Activated CD4-positive, alpha-beta T cell treated with anti-CD3 and anti-CD28 coated beads, Interleukin-2, amount 10 ng/mL, durations not matched to agents 7 days and 5 days (primary cell): ENCODE results near the gene CACNA1C. TPM values are rescaled to one million over a fixed set of nuclear protein-coding genes. Genes with fewer than 3 reads are reported as not detected.

Experiments used
- CTCF ChIA-PET: fragments of 350-600 bp; sonication (Branson Sonifier 250); formaldehyde crosslinking; loops from one replicate; lab custom pipeline; 2021; ENCODE audit warnings: antibody characterized with exemption; lab: Charles Lee
- POLR2A ChIA-PET: fragments of 350-600 bp; sonication (Branson Sonifier 250); formaldehyde crosslinking; loops from one replicate; lab custom pipeline; 2021; ENCODE audit warnings: antibody characterized with exemption; lab: Charles Lee
- DNase-seq: peaks from one replicate; pipeline ENCODE4 v3.0.0-alpha.2; 2020
- H3K27ac Mint-ChIP-seq: one replicate; pipeline ENCODE4 v1.8.0; 2021; ENCODE audit warnings: mild to moderate bottlenecking, moderate library complexity, mixed read lengths
- H3K27me3 Mint-ChIP-seq: one replicate; pipeline ENCODE4 v1.8.0; 2021; ENCODE audit warnings: mixed read lengths
- H3K36me3 Mint-ChIP-seq: one replicate; pipeline ENCODE4 v1.8.0; 2021; ENCODE audit warnings: low read depth, mixed read lengths
- H3K4me1 Mint-ChIP-seq: one replicate; pipeline ENCODE4 v1.8.0; 2021; ENCODE audit warnings: mixed read lengths
- H3K4me3 Mint-ChIP-seq: one replicate; pipeline ENCODE4 v1.8.0; 2021; ENCODE audit warnings: mild to moderate bottlenecking, moderate library complexity, mixed read lengths
- H3K9me3 Mint-ChIP-seq: one replicate; pipeline ENCODE4 v1.8.0; 2021; ENCODE audit warnings: mixed read lengths
- total RNA-seq, 2 experiments: library from RNA; stranded (reverse); gene quantifications; one replicate each; pipeline ENCODE4 v1.2.3, GENCODE V29; 2021

The CACNA1C gene
- total RNA-seq, 2 experiments from 2014 or later: 0.12 to 0.15 TPM

DNA sequence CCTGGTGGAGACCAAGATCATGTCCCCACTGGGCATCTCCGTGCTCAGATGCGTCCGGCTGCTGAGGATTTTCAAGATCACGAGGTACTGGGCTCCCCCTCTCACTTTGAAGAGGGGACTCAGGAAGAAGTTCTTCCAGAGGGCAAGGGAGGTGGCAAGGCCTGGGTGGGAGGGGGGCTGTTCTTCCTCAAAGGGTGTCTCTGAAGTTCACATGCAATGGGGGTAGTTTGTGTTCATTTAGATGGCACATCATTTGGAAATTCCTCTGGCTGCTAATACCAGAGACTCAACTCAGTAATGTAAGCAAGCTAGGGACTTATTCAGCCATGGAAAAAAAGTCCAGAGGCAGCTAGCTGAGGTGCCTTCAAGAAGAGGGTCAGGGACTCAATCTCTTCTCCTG lies 514.9 kb downstream of the CACNA1C start:
- H3K4me3 Mint-ChIP-seq: no peak overlapping the region
- CTCF ChIA-PET: no interaction called here
- H3K36me3 Mint-ChIP-seq: no peaks in the 10 kb centered on the region
- no peak for DNase-seq
- H3K27ac Mint-ChIP-seq: no peak overlapping the region
- no peaks in the 10 kb centered on the region for H3K9me3 Mint-ChIP-seq
- no peaks in the 10 kb centered on the region for H3K4me1 Mint-ChIP-seq
- peaks cover 4% of the 10 kb centered on the region for H3K27me3 Mint-ChIP-seq
- POLR2A ChIA-PET: no interaction called here

DNA sequence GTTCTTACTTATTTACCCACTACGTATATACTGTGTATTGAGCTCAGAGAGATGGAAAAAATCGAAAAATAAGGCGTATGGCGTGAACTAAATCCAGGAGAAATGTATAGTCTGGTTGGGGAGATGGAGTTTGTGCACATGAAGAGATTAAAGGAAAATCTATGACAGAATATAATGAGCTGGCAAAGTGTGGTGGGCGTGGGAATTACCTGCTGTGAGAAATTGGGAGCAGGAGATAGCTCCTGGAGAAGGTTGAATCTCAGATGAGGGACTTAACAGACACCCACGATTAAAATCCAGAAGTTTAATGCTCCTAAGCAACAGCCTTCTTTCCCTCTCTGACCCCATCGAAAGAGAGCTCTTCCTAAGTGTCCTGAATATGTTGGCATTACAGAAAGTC lies 517.8 kb downstream of the CACNA1C start:
- Mint-ChIP-seq H3K27me3 (peaks cover 9% of the 10 kb centered on the region), H3K9me3 (no peaks in the 10 kb centered on the region), H3K4me1 (no peaks in the 10 kb centered on the region), H3K27ac (no peak overlapping the region), H3K36me3 (no peaks in the 10 kb centered on the region), H3K4me3 (no peak overlapping the region)
- no peak for DNase-seq
- CTCF ChIA-PET: no interaction called here
- POLR2A ChIA-PET: no interaction called here

GRCh38 chr12:2574355-2574935 lies 521.7 kb downstream of the CACNA1C start:
- ChIA-PET POLR2A (no interaction called here), CTCF (interaction anchor here (1.0 kb wide), 1 partner anchor 9 kb away, joined by 3 read pairs; no protein-coding TSS in a partner anchor)
- DNase-seq: no peak
- no peaks in the 10 kb centered on the region for H3K9me3 Mint-ChIP-seq
- H3K27me3 Mint-ChIP-seq: peaks cover 7% of the 10 kb centered on the region
- H3K4me1 Mint-ChIP-seq: no peaks in the 10 kb centered on the region
- H3K4me3 Mint-ChIP-seq: no peak overlapping the region
- no peak overlapping the region for H3K27ac Mint-ChIP-seq
- H3K36me3 Mint-ChIP-seq: no peaks in the 10 kb centered on the region

DNA sequence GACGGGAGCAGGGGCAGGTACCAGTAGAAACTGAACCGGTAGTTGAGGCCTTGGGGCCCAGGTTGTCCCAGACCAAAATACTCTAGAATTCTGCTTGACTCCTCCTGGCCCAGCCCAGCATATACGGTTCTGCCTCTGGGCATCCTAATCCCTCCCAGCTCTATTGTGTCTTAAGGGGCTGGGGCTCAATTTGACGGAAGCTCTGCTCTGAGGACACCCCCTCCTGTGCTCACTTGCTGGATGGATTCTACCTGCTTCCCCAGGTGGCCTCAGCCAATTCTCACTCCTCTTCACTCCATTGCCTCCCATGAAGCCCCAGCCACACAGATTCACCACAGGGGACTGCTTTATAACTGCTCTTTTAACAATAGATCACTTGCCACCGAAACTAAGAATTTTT lies 522.5 kb downstream of the CACNA1C start:
- DNase-seq: no peak
- Mint-ChIP-seq H3K27me3 (peaks cover 7% of the 10 kb centered on the region), H3K36me3 (no peaks in the 10 kb centered on the region), H3K27ac (no peak overlapping the region), H3K9me3 (no peaks in the 10 kb centered on the region), H3K4me3 (no peak overlapping the region), H3K4me1 (no peaks in the 10 kb centered on the region)
- ChIA-PET POLR2A (no interaction called here), CTCF (interaction anchor here (1.0 kb wide), 1 partner anchor 8 kb away, joined by 3 read pairs; no protein-coding TSS in a partner anchor)

DNA sequence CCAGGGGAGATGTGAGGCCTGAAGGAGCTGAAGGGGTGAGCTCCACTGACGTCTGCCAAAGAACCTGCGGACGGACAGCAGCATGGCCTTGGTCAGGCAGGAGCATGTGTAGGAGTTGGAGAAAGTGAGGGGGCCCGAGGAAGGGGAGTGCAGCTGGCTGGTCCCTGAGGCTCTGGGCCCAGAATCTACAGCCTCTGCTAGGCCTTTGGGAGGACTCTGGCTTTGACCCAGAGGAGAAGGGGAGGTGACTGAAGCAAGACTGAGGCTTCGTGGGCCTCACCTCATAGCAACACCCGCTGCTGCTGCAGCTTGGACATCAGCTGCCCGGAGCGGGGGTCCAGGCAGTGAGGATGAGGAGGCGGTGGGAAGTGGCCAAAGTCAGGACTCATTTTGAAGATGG lies 525.4 kb downstream of the CACNA1C start:
- ChIA-PET POLR2A (no interaction called here), CTCF (interaction anchor here (1.1 kb wide), 1 partner anchor 105 kb away, joined by 3 read pairs; no protein-coding TSS in a partner anchor)
- Mint-ChIP-seq H3K4me3 (no peak overlapping the region), H3K27ac (no peak overlapping the region), H3K4me1 (no peaks in the 10 kb centered on the region), H3K27me3 (peaks cover 9% of the 10 kb centered on the region), H3K36me3 (no peaks in the 10 kb centered on the region), H3K9me3 (no peaks in the 10 kb centered on the region)
- no peak for DNase-seq

- H3K36me3 Mint-ChIP-seq: no peaks in the 10 kb centered on the region
- no peak for DNase-seq
- H3K27me3 Mint-ChIP-seq: peaks cover 13% of the 10 kb centered on the region
- ChIA-PET CTCF (interaction anchor here (1.1 kb wide), 1 partner anchor 104 kb away, joined by 3 read pairs; no protein-coding TSS in a partner anchor), POLR2A (no interaction called here)
- no peak overlapping the region for H3K27ac Mint-ChIP-seq
- no peaks in the 10 kb centered on the region for H3K4me1 Mint-ChIP-seq
- H3K9me3 Mint-ChIP-seq: no peaks in the 10 kb centered on the region
- H3K4me3 Mint-ChIP-seq: no peak overlapping the region
Measured at GRCh38 chr12:2578772-2579171, 526.0 kb downstream of the CACNA1C start.

DNA sequence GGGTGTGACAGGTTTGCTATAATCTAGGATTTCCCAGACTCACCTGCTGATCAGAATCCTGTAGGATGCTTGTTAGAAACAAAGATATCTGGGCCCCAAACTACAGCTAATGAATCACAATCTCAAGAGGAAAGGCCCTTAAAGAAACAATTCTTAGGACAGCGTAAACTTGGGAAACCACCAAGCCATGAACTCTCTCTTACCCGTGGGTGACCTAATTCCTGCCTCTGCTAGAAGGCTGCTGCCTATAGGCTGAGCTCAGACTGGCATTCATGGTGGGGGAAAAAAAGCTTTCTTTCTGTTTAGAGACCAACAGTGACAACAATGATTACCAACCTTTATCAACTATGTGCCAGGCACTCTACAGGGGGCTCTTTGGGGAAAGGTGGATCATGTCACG lies 528.0 kb downstream of the CACNA1C start:
- Mint-ChIP-seq H3K4me3 (no peak overlapping the region), H3K9me3 (no peaks in the 10 kb centered on the region), H3K4me1 (no peaks in the 10 kb centered on the region), H3K36me3 (no peaks in the 10 kb centered on the region), H3K27ac (no peak overlapping the region), H3K27me3 (peaks cover 21% of the 10 kb centered on the region)
- CTCF ChIA-PET: no interaction called here
- POLR2A ChIA-PET: no interaction called here
- DNase-seq: no peak

GRCh38 chr12:2581293-2582045 lies 528.7 kb downstream of the CACNA1C start:
- Mint-ChIP-seq H3K4me1 (no peaks in the 10 kb centered on the region), H3K36me3 (no peaks in the 10 kb centered on the region), H3K27me3 (peaks cover 24% of the 10 kb centered on the region), H3K9me3 (no peaks in the 10 kb centered on the region), H3K4me3 (no peak overlapping the region), H3K27ac (no peak overlapping the region)
- no peak for DNase-seq
- CTCF ChIA-PET: no interaction called here
- POLR2A ChIA-PET: no interaction called here

GRCh38 chr12:2582631-2583030 lies 529.8 kb downstream of the CACNA1C start:
- ChIA-PET POLR2A (no interaction called here), CTCF (interaction anchor here (0.8 to 1.9 kb wide), 4 partner anchors 8 to 494 kb away, joined by 3 to 7 read pairs (median 3); no protein-coding TSS in a partner anchor)
- Mint-ChIP-seq H3K9me3 (no peaks in the 10 kb centered on the region), H3K27me3 (peaks cover 27% of the 10 kb centered on the region), H3K36me3 (no peaks in the 10 kb centered on the region), H3K27ac (no peak overlapping the region), H3K4me1 (no peaks in the 10 kb centered on the region), H3K4me3 (no peak overlapping the region)
- DNase-seq: no peak

DNA sequence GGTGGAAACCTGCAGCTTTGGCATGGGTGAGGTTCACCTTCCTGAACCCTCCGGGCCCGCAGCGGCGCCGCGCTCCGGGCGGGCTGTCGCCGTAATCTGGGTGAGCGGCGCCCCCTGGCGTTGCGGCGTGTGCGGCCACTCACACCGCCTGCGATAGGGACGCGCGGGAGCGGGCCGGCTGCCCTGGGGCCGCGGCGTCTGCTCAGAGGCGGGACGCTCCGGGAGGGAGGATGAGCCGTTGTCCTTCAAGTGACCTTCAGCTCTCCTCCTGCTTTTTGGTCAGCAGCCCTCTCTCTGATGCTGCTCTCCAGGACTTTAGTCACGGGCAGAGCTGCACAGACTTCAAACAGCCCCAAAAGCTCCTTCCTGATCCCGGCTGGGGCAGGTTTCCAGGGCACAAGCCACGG lies 530.3 kb downstream of the CACNA1C start:
- Mint-ChIP-seq H3K36me3 (no peaks in the 10 kb centered on the region), H3K4me3 (no peak overlapping the region), H3K27ac (no peak overlapping the region), H3K4me1 (no peaks in the 10 kb centered on the region), H3K27me3 (peaks cover 29% of the 10 kb centered on the region), H3K9me3 (no peaks in the 10 kb centered on the region)
- DNase-seq: peak; percentile 60
- ChIA-PET POLR2A (no interaction called here), CTCF (interaction anchor here (0.6 to 1.9 kb wide), 8 partner anchors 9 to 495 kb away, joined by 3 to 7 read pairs (median 3); no protein-coding TSS in a partner anchor)

DNA sequence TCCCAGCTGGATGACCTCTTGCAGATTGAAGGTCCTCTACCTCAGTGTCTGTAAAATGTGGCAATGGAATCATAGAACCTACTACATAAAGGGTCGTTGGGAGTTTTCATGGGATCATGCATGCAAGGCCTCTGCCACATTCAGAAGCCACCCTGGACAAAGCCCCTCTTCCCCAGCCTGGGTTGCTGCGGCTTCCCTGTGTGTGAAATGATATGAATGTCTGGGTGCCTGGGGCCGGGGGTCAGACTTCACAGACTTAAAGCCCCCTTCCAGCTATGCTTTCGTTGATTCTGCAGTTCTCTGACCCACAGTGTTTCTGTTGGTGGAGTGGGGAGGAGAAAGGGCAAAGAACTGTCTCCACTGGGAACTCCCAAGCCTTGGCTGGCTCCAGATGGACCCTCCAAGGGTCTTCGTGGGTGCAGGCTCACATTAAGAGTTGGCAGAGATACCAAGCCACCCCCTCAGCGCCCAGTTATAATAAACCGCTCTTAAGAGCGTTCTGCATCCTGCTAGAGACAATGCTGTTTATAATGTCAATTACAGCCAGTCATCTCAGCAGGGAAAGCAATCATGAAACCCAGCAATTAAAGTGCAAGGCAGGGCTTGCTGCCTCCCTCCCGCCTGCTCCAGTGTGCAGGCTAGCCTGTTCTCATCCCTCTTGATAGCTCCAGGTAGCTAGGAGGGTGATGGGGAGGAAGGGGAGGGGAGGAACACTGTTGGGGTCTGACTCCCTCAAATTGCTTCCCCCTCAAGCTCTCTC lies 531.0 kb downstream of the CACNA1C start:
- Mint-ChIP-seq H3K27me3 (peaks cover 30% of the 10 kb centered on the region), H3K4me3 (no peak overlapping the region), H3K4me1 (no peaks in the 10 kb centered on the region), H3K9me3 (no peaks in the 10 kb centered on the region), H3K27ac (no peak overlapping the region), H3K36me3 (no peaks in the 10 kb centered on the region)
- POLR2A ChIA-PET: no interaction called here
- CTCF ChIA-PET: interaction anchor here (0.6 to 1.9 kb wide), 7 partner anchors 9 to 495 kb away, joined by 3 to 7 read pairs (median 3); no protein-coding TSS in a partner anchor
- DNase-seq: no peak

DNA sequence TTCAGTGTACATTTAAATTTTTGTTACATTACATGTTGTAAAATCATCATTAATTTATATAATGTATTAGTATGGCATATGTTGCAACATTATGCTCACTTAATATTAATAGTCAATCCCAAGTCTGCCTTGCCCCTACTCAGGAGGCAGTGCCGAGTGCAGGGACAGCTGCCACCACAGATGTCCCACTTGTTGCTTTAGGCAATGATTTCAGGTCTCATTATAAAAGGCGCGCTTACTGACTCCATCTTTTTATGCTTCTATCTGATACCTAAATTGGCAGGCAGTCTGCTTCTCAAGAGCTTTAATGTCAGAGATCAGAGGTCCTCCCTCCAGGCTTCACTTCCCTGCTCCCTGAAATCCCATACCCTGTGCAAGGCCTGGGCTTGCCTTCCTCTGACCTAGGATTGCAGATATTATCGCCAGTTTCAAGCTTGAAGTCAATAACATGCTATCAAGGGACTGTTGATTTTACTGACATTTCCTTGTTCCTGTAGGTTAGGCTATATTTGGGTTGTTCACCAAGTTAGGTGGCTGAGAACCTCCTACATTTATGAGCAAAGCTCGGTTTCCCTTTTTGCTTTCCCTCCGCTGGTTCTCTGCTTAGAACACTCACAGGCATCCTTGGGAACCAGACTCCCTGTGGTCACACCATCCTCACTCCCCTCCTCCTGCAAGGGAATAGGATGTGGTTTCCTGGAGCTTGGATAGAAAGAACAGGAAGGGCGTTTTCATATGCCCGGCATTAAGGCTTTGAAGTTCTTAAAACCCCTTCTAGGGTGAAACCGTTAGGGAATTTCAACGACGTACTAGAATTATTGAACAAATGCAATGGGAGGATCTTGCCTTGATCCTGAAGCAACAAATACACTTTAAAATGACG lies 533.6 kb downstream of the CACNA1C start:
- no peaks in the 10 kb centered on the region for H3K9me3 Mint-ChIP-seq
- peaks cover 30% of the 10 kb centered on the region for H3K27me3 Mint-ChIP-seq
- no peak overlapping the region for H3K4me3 Mint-ChIP-seq

More for the DNA sequence above, 533.6 kb downstream of the CACNA1C start:
- no peak for DNase-seq
- Mint-ChIP-seq H3K36me3 (no peaks in the 10 kb centered on the region), H3K27ac (no peak overlapping the region), H3K4me1 (no peaks in the 10 kb centered on the region)
- ChIA-PET CTCF (no interaction called here), POLR2A (no interaction called here)
